Measurements from ENCODE around the gene ZMAT1.
A peak's percentile ranks its signal among the peaks of the same experiment; 100 is the strongest.
"Not testable (repeated sequence)": the region's sequence is repeated elsewhere in the genome, so short reads cannot be mapped to it uniquely, and the experiment has no call there.

The ZMAT1 gene

DNA sequence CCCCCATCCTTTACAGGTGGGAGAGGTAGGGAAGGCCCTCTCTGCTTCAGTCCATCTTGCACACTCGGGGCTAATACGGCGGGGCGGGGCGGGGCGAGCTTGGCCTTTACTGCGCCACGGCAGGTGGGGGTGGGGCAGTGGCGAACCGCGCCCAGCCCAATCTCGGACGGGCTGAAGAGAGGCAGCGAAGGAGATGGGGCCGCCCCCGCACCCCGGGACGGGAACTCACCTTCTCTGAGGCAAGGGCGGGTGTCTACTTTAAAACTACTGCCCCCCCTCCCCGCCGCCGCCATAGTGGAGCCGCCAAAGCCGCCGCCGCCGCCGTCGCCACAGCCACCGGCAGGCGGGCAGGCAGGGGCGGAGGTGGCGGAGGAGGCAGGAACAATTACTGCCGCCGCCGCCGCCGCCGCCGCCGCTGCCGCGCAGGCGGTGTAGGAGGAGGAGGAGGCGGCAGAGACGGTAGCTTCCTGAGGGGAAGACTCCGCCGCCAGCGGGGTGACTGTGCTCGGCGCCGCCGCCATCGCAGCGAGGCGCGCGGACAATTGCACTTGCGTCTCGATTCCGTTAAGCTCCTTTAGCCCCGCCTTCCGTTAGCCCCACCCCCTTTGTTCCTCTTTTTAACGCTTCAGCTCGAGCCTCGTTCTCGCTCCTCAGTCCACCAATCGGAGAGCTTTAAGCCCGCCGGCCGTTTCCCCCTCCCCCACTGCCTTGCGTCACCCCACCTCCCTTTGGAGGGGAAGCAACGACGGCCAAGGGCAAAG lies at the start of gene ZMAT1:
ZMAT1 (minus strand) TSS at position 540 of the 761 bp plus-strand sequence; CDS start at position 521, 19 bp downstream.
- peak; percentile 85 for DNase-seq (ENCODE audit: low spot score)

DNA sequence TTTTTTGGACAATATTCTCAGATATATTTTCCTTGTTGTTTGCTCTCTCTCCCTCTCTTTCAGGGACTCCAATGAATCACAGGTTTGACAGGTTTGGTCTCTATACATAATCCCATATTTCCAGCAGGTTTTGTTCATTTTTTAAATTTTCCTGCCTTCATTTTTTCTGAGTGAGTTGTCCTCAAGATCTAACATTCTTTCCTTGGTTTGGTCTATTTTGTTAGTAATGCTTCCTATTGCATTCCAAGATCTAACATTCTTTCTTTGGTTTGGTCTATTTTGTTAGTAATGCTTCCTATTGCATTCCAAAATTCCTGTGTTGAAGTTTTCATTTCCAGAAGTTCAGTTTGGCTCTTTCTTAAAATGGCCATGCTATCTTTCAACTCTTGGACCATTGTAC lies 45.3 kb upstream of the ZMAT1 start:
- no peak for DNase-seq (ENCODE audit: low spot score)

DNA sequence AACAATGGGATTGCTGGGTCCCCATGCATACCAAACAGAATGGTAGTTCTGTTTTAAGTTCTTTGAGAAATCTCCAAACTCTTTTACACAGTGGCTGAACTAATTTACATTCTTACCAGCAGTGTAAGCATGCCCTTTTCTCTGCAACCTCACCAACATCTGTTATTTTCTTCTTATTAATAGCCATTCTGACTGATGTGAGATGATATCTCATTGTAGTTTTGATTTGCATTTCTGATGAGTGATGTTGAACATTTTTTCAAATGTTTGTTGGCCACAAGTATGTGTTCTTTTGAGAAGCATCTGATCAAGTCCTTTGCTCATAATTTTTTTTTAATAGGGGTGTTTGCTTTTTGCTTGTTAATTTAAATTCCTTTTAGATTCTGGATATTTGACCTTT lies 41.2 kb upstream of the ZMAT1 start:
- DNase-seq (ENCODE audit: low spot score) = no peak

DNA sequence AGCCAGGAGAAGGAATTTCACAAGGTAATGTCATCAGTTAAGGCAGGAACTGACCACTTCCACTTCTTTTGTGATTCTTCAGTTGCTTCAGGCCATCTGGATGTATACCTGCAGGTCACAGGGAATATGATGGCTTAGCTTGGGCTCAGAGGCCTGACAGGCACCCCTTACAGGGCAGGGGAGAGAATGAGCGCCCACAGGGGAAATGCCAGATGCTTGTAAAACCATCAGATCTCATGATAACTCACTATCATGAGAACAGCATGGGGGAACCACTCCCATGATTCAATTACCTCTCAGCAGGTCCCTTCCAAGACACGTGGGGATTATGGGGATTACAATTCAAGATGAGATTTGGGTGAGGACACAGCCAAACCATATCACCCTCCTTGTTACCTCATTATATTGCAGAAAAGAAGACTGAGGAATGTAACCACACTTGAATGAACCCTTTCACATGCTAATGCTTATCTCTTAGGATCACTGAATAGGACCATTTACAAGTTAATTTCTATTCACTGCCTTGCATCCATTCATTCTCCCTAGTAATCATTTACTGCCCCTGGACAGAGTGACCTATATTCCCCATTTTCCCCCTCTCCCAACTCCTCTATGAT lies 33.2 kb upstream of the ZMAT1 start:
- DNase-seq (ENCODE audit: low spot score) = not testable (repeated sequence)

DNA sequence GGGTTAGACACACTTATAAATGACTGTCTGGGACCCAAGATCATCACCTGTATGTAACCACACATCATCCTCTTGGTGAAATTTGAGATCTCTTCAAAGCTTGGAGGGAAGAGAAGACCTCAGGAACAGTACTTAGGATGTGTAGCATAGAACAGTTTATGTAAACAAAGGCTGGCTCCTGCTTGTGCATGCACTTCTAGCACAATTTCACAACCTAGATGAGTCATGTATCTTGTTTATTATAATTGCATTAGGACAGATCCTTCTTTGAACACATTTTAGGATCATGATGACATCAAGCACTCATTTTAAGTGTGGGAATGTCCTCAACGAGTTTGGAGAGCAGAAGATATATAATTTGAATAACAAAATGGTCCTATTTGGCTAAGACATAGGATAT lies 26.3 kb upstream of the ZMAT1 start:
- DNase-seq (ENCODE audit: low spot score) = no peak

DNA sequence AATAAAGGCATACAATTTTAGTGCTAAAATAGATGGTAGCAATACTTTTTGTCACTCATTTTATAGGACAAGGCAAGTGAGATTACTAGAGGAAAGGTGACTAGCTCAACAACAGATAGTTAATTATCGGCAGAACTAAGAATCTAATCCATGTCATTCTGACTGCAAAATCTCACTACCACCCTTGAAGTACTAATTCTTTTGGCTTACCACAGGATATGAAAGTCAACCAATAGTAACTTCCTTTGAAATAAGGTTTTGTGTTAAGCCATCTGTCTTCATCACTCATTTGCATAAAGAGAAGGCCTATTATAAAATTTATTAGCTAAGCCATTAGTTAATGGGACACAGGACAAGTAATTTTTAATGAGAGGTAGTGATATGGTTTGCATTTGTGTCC lies 25.3 kb upstream of the ZMAT1 start:
- no peak for DNase-seq (ENCODE audit: low spot score)

DNA sequence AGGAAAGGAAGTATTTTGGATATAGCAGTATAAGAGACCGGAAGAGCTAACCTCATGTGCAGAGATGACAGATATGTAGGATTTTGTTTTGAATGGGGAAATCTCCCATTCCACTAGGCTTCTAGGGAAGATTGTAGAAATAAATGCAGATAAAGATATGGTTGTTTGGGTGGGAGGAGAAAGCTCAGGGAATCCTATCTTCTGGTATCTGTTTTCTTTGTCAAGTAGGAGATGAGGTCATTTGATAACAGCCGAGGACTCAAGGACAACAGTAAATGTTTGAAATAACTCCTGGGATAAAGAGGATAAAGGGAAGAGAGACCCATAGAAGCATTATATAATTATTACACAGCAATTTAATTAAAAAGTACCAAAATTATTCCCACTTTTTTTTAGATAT lies 24.7 kb upstream of the ZMAT1 start:
- DNase-seq (ENCODE audit: low spot score) = no peak

DNA sequence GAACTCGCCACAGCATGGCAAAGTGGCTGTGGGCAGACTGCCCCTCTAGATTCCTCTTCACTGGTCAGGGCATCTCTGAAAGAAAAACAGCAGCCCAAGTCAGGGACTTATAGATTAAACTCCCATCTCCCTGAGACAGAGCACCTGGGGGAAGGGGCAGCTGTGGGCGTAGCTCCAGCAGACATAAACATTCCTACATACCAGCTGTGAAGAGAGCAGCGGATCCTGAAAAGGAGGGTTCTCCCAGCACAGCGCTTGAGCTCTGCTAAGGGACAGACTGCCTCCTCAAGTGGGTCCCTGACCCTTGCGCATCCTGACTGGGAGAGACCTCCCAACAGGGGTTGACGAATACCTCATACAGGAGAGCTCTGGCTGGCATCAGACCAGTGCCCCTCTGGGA lies 18.8 kb upstream of the ZMAT1 start:
- no peak for DNase-seq (ENCODE audit: low spot score)

DNA sequence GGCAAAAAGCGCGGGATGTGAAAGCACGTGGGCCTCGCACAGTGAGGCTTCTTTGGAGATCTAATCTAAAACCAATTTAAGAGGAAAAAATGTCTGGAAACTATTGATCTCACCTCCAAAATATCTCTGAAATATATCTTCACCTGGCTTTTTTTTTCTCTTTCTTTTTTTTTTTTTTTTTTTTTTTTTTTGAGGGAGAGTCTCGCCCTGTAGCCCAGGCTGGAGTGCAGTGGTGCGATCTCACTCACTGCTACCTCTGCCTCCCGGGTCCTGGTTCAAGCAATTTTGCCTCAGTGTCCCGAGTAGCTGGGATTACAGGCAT lies 383 bp upstream of the ZMAT1 start:
- no peak for DNase-seq (ENCODE audit: low spot score)

DNA sequence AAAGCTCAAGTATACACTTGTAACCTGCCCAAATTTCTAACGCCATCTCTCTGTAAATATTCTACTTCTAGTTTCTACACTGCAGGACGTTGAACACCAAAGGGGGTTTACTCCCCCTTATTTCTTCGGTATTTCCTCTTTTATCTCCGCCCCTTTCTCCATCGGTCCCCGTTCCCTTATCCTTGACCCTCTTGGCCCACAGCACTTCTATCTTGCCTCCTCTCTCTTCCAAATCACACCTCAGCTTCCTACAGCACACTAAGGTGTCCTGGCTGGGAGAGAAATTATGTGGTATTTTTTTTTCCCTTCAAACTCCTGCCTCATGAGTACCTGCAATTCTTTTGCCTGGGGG lies 715 bp downstream of the ZMAT1 start:
- DNase-seq (ENCODE audit: low spot score) = no peak

DNA sequence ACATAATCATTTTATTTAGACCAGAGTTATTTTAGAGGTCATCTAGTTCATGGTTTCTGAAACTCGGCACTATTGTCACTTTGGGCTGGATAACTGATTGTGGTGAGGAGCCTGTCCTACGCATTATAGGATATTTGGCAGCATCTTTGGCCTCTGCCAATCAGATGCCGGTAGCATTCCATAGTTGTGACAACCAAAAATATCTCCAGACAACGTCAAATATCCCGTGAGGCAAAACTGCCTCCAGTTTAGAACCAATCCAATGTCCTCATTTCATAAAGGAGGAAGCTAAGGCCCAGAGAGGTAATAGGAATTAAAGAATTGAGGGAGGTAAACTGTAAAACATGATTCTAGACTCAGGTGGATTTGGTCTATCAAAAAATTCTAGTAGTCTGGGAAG lies 6.1 kb downstream of the ZMAT1 start:
- no peak for DNase-seq (ENCODE audit: low spot score)

DNA sequence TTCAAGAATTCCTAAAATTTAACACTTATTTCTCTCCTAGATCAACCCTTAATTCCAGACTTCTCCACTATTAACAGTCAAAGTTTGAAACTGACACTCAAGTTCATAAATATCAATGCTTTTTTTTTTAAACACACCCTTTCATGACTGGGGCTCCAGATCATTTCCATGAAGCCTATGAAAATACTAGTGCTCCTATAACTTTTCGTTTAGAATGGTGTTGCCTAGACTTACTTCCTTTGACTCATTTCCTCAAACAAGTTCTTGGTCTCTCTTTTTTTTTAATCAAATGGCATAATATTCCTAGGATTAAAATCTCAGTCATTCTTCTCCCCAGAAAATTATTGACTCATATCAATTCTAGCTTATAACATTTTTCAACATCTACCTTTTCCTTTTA lies 13.1 kb downstream of the ZMAT1 start:
- no peak for DNase-seq (ENCODE audit: low spot score)

DNA sequence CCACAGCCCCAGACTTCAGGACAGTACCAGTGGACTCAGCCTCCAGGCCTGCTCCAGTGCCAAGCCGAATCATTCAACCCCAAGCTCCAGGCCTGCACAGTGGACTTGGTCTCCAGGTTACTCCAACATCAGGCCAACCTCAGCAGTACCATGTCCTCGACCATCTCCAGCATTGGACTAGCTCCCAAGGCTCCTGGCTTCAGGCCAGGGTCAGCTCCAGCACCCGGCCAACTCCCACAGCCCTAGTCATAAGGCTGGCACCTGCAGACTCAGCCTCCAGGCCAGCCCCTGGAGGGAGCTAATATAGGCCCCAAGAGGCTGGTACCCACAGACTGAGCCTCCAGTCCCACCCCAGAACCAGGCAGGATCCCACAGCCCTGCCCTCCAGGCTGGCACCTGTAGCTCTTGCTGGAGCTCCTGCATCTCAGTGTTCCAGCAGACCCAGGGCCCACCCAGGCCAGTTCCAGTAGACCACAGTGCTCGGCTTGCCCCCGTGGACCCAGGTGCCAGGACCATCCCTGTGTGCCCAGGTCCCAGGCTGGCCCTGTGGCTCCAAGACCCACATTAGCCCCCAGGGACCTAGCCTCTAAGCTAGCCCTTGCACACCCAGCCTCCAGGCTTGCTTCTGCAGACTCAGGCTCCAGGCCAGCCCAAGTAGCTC lies 25.6 kb downstream of the ZMAT1 start:
- no peak for DNase-seq (ENCODE audit: low spot score)

DNA sequence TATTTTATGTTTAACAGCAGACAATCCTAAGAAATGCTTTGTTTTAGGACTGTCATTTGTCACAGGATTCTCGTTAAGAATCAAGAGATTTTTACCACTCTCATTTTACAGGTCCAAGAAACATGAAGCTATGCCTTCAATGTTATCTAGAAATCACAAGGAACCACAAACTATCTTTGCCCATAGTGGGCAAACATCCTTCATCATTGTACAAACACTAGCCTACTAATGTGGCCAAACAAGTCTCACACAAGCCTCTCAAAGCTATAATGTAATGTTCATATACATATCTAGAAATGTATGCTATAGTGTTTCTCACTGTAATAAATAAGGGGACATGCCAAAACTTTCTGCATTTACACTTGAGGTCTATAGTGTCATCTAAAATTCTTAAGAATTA lies 26.8 kb downstream of the ZMAT1 start:
- DNase-seq (ENCODE audit: low spot score) = no peak

Measured in ecto neural progenitor cell (in vitro differentiated cells).